ENCODE results near the gene CYB561D1. TPM values are rescaled to one million over a fixed set of nuclear protein-coding genes. Genes with fewer than 3 reads are reported as not detected.

Gene CYB561D1
- total RNA-seq, 1 donor from 2014 or later: 3.3 TPM

DNA sequence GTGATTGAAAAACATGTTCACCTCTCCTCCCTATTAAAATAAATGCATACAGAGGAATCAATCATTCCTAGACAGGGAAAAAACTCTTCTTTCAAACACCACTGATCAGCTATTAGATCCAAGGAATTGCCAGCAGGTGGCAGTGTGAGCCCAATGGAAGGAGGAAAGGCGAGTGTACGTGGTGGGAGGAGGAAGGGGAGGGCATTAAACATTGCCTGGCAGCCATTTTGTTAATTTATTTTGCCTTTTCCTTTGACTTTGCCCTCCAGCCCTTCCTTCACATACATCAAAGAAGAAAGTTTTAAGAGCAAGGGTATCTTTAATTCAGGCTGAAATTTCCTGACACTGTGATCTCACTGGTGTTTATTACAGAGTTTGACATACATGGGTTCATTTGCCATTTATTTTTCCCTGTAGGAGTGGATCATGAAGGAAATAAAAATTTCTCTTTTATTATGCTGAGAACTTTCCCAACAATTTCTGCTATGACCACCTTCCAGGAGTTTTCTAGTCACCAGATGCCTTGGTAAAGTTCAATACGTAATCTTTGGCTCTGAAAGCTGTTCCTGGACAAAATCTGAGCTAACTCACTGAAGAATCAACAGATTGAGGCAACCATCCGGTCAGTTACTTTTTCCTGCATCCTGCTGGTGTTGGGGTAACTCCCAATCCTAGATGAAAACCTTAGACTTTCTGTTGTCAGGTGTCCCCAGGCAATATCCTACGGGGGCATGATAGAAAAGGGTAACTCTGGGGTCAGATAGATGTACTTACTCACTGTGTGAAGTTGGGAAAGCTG is 52.6 kb downstream of the CYB561D1 start:
- ATAC-seq (peak; percentile 82), DNase-seq (ENCODE audit: low spot score) (peak; percentile 87)

GRCh38 chr1:109547463-109548320 is 53.8 kb downstream of the CYB561D1 start:
- DNase-seq (ENCODE audit: low spot score) (no peak), ATAC-seq (peak; percentile 14)

- peak; percentile 97 for DNase-seq (ENCODE audit: low spot score)
- peak; percentile 93 for ATAC-seq
Measured at GRCh38 chr1:109548321-109549267, 54.7 kb downstream of the CYB561D1 start, which contains the start of gene GNAI3. Gene GNAI3, plus strand, starts transcription at chr1:109548615. Its CDS starts 106 bp downstream, at chr1:109548721.

Other genes starting within 250 kb of the CYB561D1 start
- gene CELSR2, start 244.6 kb upstream of the CYB561D1 start, total RNA-seq: 3.9 TPM
- gene PSRC1, start 210.9 kb upstream of the CYB561D1 start, total RNA-seq: 0.63 TPM
- gene MYBPHL, start 187.1 kb upstream of the CYB561D1 start, total RNA-seq: not detected
- gene SORT1, start 96.2 kb upstream of the CYB561D1 start, total RNA-seq: 3.6 TPM
- gene PSMA5, start 67.6 kb upstream of the CYB561D1 start, total RNA-seq: 59.2 TPM
- gene SYPL2, start 27.5 kb upstream of the CYB561D1 start, total RNA-seq: 9.6 TPM
- gene ATXN7L2, start 10.2 kb upstream of the CYB561D1 start, total RNA-seq: 4.3 TPM
- gene AMIGO1, start 15.6 kb downstream of the CYB561D1 start, total RNA-seq: 3.5 TPM
- not detected for gene GPR61, start 45.8 kb downstream of the CYB561D1 start, total RNA-seq
- gene GNAI3, start 54.5 kb downstream of the CYB561D1 start, total RNA-seq: 2.5 TPM
- gene GNAT2, start 125.5 kb downstream of the CYB561D1 start, total RNA-seq: 0.25 TPM
- 56.1 TPM for gene AMPD2, start 125.7 kb downstream of the CYB561D1 start, total RNA-seq
- 25.4 TPM for gene GSTM4, start 162.0 kb downstream of the CYB561D1 start, total RNA-seq
- gene GSTM2, start 174.0 kb downstream of the CYB561D1 start, total RNA-seq: 15.1 TPM
- gene GSTM1, start 193.7 kb downstream of the CYB561D1 start, total RNA-seq: not detected
- 0.10 TPM for gene GSTM5, start 218.2 kb downstream of the CYB561D1 start, total RNA-seq
- gene GSTM3, start 246.9 kb downstream of the CYB561D1 start, total RNA-seq: 3.0 TPM

All from left lobe of liver (tissue), 2 donors.